Measurements from ENCODE around the gene PRF1. TPM values are rescaled to one million over a fixed set of nuclear protein-coding genes. Genes with fewer than 3 reads are reported as not detected.

PRF1 gene
- 6.4 TPM for total RNA-seq (2021; ENCODE audit: unreplicated experiment)
- polyA plus RNA-seq (2012): 10.7 and 11.9 TPM in 2 replicates
- Bru-seq, nascent RNA: percentile 30 among the genes with signal in this experiment
- BruChase-seq, experiment 1, labeled RNA remaining after a 6-hour chase: percentile 51 among the genes with signal in this experiment
- percentile 52 among the genes with signal in this experiment for BruChase-seq, experiment 2, labeled RNA remaining after a 2-hour chase
- long read RNA-seq, transcript PRF1-201 (3 exons, 2,492 nt): major isoform, 15 of 15 reads
- long read RNA-seq, partial matches to known transcripts: 0 of 15 reads
- long read RNA-seq, other reads (novel, unspliced or antisense): 0 of 15 reads

DNA sequence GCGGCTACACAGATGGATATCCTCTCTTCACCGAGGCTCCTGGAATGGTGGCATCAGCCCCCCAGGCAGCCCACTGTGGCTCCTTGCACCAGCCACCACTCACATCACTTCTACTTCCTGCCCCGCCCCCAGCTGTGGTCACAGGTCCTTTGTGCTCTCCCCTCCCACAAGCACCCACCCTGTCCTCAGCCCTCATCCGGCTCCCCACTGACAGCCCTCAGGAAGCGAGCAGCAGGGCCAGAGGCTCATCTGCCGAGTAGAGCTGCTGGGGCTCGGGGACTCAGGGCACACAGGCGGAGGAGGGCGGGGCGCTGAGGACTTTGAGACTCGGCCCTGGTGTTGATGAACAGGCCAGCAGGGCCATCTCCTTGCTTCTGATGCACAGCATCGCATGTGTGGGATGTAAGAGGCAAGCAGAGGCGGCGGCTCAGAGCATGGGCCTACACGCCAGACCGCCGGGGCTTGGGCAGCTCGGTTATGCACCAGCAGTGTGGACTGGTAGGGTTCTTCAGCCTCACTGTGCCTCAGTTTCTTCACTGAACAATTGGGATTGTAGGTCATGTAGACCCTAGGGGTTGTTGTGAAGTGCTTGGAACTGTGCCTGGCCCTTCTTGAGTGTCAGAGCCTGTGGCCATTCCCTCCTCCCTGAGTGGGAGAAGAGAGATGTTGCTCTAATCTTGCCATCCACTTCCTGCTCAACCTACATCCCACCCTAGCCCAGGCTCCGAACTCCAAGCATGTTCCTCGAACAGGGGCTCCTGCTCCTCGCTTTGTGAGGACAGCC is at the start of gene PRF1:
TSS of gene PRF1 (minus strand) at position 77 of the 784 bp plus-strand sequence. CDS start 1,839 bp downstream, outside the sequence.
- CTCF ChIA-PET: no interaction called here
- no peaks in the 10 kb centered on the region for H3K27me3 ChIP-seq (ENCODE audit: insufficient read depth, low read length)

More for the DNA sequence above, at the start of gene PRF1:
- H2AFZ ChIP-seq (ENCODE audit: low read depth, low read length, poor library complexity, severe bottlenecking): no peak within 1 kb of the TSS
- DNase-seq (ENCODE audit: low read depth, low spot score): no peak
- peak within 1 kb of the TSS; percentile 33 for H3K4me2 ChIP-seq (ENCODE audit: low read length)
- intact Hi-C loops (cut with micrococcal nuclease): no loop called here
- peaks cover 8 to 43% of the 10 kb centered on the region in 2 experiments for H3K4me1 ChIP-seq (ENCODE audit: control insufficient read depth in 1 of 2, insufficient read depth in 2 of 2, low read length in 2 of 2)
- BruUV-seq (replicated peaks): no TSS peak
- ChIA-PET RAD21 (ENCODE audit: low non-redundant PET in 1 of 2, low total read pairs in 2 of 2, uncharacterized antibody in 2 of 2, unreplicated experiment in 2 of 2) (no interaction called here), POLR2A (no interaction called here)
- TF ChIP-seq RAD21 (IDR thresholded peaks at IDR 0.05; ENCODE audit: low read depth) (no peak), REST (IDR thresholded peaks at IDR 0.05; ENCODE audit: low read depth) (no peak)
- H3K4me3 ChIP-seq (replicated peaks in 1 of 2; ENCODE audit: low read depth in 1 of 2, low read length in 2 of 2): no peak within 1 kb of the TSS
- ATAC-seq: peak; percentile 34
- peak within 1 kb of the TSS; percentile 7; the same call in 1 of the 2 replicates for H3K9ac ChIP-seq (ENCODE audit: low read length)
- no peaks in the 10 kb centered on the region for H3K36me3 ChIP-seq (ENCODE audit: control insufficient read depth in 1 of 2, insufficient read depth in 2 of 2, low read length in 2 of 2)
- no peaks in the 10 kb centered on the region for H3K9me2 ChIP-seq (ENCODE audit: insufficient read depth)
- no peaks in the 10 kb centered on the region for H3K79me2 ChIP-seq (ENCODE audit: insufficient read depth, low read length)
- H3K27ac ChIP-seq (ENCODE audit: low read depth, low read length): peak within 1 kb of the TSS; percentile 4; the same call in 1 of the 2 replicates
- H3K9me3 ChIP-seq (ENCODE audit: control insufficient read depth in 1 of 2, insufficient read depth in 1 of 2, low read depth in 1 of 2, low read length in 2 of 2): no peaks in the 10 kb centered on the region
- no peaks in the 10 kb centered on the region for H4K20me1 ChIP-seq (ENCODE audit: insufficient read depth)
